Stimulated activated CD4-positive, alpha-beta T cell treated with anti-CD3 and anti-CD28 coated beads, Interleukin-4, amount 100 ng/mL, for 1 hour (primary cell): Measurements from ENCODE around the gene PTPRG.

Experiments used
- DNase-seq: peaks from one replicate; pipeline ENCODE4 v3.0.0-alpha.2; 2020

PTPRG gene

DNA sequence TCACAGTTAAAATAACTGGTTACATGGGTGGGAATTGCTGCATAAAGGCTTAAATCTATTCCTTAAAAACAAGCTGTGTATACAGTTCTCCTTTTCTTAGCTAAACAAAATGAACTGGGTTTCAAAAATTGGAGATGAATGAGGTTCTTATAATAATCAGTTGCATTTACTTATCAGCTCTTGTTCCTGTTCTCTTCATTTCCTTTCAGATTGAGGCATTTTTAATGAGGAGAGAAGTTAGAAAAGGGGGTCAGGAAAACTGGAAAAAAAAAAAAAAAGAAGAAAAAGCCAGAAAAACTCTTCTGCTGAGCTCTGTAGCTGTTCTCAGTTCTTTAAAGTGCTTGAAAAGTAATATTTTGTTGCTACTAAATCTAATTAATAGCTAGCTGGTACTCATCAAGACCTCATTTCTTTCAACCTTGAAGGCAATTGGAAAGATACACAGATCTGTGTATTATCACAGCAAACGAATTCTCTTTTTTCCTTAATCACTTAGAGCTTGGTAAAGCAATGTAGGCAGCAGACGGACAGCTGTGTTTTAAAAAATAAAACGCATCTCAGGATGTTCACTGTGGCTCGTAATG is 32.2 kb downstream of the PTPRG start:
- no peak for DNase-seq

DNA sequence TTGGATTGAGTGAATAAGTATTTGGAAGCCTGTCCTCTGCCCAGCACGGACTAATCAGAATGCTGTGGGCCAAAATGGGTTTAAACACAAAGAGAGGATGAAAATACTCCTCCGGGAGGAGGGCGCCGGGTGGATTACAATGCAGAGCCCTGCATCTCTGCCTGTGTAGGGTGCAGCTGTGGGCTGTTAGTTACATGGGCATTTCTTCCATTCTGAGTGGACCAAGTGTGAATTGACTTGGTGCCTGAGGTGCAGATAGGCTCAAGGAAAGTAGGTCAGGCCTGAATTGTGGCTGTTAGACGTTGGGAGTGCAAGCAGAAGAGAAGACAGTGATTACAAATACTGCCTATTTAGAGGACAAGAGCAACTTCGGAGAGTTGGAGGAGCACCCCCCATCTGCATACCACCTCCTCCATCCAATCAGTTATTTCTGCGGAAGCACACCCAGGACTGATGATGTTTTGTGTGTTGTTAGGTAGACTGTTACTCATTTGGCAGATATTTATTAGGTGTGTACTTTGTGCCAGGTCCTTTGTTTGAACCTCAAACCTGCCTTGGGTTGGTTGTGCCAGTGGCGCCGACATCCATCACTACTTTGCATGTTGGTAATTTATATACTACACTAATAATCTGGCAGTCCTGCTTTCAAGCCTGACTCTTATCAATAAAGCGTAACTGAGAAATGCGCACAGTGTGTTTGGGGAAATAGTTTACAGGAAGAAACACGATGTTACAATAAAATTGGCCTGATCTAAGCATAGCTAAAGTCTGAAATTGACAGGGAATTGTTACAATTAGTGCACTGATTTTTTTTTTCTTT is 33.0 kb downstream of the PTPRG start:
- no peak for DNase-seq

DNA sequence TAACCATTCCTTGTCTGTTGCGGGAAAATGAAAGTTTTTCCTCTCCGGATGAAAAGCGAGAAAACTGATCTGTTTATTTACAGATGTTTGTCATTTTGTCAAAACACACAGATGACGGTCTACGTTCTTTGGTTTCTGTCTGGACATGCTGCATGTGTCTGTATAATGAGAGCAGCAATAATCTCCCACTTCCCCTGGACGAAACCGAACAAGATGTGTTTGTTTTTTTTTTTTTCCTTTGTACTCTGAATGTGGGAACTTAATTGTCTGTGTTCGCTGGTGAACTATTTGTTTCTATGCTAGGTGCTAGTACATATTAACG is 33.6 kb downstream of the PTPRG start:
- DNase-seq: no peak

DNA sequence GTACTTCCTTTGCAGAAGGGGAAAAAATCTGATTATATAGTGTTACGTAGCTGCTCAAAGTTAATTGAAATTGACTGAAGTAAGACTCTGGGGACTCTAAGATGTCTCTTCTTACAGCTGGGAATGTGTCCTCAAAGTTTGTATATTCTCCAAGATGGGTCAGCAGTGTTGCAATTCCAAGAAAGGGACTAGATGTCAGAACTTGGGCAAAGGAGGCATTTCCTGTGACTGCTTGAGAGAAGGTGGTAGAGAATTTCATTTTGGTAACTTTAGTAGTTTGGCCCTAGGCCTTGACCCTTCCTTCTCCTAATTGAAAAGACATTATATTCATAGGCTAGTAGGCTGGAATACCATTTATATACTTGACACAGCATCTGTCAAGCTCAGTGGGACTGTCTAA is 33.9 kb downstream of the PTPRG start:
- DNase-seq: no peak

DNA sequence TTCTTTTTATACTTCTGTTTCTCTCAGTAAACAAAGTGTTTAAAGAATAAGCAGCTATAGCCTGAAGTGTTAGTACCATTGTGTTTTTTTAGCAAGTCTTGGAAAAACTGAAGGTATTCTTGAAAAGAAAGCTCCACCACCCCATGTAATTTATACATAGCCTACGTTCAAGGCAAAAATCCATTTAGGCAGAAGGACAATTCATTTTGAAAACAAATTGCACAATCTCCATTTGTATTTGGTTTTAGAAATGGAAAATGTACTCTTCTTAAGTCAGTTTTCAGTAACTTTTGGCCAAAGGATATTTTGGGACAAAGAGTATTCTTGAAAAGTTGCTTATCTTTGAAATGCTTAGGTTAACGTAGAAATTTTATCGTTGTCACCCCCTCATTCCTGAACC is 34.5 kb downstream of the PTPRG start:
- DNase-seq: no peak

DNA sequence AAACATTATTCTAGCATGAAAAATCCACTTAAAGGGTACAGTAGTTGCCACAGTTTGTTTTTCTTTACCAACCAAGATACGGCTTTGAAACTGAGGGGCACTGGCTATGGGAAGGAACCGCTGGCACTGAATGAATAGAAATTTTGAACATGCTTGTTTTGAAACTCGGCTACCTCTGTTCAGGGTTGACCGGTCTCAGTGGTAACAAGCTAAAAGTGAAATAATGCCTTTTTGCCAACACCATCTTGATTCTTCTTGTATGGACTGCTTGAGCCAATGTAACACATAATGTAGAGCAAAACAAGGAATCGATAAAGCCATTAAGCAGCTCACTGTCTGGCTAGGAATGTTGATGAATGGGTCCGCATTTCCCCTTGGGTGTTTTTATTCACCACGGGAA is 36.5 kb downstream of the PTPRG start:
- no peak for DNase-seq

DNA sequence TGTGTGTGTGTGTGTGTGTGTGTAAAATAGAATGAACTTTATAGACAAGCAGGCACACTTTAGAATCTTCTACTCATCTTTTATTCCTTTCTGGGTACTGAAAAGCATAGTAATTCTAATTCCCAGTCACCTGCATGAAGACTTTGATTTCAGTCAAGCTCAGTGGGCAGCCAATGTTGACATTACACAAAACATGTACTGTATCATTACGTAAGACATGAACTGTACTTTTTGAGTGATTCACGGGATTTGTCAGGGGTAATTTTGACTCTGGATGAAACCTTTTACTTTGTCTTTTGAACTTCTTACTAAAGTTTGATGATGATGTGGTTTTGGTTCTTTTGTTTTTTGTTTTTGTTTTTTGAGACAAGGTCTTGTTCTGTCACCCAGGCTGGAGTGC is 38.8 kb downstream of the PTPRG start:
- no peak for DNase-seq

DNA sequence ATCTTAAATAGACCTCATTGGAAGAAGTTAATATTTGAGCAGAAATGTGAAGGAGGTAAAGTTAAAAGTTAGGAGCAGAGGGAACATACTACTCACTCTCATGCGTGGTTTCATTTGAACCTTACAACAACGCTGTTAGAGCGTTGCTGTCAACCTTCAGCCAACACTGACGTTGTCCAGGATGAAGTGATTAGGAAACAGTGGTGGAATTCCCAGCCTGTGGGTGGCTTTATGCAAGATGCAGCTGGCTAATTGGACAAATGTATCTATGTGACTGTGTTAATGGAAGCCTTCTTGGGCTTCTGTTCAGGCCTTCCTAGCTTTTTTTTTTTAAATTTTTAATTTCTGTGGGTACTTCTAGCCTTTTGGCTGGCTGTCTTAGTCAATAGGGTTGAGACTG is 40.5 kb downstream of the PTPRG start:
- DNase-seq: no peak

DNA sequence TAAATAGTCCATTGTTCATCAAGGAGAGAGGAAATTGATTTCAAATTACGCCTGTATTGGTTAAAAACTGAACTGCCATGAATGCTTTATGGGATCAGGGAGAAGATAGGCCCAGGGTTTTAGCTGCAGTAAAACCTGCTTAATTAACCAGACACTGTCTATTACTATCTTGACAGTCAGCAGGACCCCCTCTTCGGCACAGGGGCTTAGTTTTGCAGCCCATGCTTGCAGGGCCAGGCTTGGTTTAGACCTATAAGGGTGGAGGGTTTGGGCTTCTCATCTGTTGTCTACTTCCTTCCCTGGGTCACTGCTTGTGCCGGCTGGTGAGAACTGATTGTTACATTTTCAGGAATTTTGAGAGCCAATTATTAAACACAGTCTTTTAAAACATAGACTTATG is 41.1 kb downstream of the PTPRG start:
- DNase-seq: no peak

DNA sequence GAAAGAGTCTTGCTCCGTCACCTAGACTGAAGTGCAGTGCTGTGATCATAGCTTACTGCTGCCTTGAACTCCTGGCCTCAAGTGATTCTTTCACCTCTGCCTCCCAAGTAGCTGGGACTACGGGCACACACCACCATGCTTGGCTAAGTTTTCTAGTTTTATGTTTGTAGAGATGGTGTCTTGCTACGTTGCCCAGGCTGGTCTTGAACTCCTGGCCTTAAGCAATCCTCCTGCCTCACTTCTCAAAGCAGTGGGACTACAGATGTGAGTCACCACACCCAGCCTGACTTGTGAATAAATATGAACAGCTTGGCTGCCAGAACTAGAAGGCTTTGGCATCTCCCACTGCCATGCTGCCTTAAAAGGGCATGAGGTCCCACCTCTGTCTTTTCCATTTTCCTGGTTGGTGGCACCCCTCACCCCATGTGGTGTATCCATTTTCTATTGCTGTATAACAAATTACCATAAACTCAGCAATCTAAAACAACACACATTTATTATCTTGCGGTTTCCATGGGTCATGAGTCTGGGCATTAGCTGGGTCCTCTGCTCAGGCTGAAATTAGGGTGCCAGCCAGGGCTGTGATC is 44.3 kb downstream of the PTPRG start:
- DNase-seq: no peak

DNA sequence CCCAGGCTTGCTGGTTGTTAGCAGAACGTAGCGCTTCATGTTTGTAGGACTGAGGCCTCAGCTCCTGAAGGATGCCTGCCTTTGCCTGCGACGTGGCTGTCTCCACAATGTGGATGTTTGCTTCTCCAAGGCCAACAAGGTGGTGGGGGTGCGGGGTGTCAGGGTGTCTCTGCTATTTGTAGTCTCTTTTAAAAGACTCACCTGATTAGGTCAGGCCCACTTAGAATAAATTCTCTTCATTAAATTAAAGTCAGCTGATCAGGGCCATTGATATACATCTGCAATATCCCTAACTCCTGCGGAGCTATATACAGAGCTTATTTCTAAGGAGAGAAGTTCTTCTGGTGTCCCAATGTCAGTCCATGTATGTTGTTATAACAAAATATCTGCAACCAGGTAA is 44.8 kb downstream of the PTPRG start:
- DNase-seq: no peak

DNA sequence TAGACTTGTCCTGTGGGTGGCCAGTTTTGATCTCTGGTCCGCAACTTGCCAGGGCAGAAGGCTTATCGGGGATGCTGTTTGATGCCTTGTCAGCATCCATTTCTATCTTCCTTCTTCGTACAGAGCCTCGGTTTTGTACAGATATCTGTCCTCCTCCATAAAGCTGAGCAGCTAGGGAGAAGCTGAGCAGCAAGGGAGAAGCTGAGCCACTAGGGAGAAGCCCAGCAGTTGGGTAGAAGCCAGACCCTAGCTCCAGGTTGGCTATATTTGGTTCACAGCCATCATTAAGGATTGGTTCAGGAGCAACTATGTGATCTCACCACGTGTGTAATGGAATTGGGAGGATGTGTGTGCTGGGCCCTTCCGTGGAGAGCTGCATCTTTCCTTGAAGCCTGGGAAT is 46.7 kb downstream of the PTPRG start:
- DNase-seq: no peak

DNA sequence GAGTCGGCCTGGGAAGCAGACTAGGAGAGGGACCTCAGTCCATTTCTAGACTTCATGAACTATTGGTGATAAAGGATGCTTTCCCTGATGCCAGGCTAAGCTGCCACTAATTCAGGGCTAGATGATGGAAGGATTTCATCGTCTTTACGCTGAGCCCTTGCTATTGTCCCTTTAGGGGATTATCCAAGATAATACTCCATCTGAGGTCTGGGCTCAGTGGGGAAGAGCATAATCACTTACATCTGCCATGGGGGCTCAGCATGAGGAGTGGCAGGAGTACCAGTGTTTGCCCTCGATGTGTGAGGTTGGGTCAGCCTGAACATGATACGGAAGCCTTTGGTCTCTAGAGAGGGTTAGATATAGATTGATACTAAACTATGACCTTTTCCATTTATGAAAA is 47.3 kb downstream of the PTPRG start:
- no peak for DNase-seq

DNA sequence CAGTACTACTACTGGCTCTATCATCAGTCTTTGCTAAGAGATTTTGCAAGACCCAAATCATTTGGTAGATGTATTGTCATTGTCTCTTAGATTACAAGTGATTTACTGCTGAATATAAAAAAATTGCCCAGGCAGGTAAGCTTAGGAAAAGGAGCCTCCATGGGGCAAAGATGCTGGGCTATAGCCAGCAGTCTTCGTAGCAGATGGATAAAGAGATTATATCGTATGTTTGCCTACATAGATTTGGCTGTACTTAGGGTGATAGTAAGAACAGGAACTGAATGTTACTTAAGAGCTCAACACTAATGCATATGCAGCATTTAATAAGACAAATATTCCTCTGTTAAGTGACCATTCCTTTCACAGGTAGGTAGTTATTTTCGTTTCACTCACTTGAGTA is 48.9 kb downstream of the PTPRG start:
- DNase-seq: no peak

DNA sequence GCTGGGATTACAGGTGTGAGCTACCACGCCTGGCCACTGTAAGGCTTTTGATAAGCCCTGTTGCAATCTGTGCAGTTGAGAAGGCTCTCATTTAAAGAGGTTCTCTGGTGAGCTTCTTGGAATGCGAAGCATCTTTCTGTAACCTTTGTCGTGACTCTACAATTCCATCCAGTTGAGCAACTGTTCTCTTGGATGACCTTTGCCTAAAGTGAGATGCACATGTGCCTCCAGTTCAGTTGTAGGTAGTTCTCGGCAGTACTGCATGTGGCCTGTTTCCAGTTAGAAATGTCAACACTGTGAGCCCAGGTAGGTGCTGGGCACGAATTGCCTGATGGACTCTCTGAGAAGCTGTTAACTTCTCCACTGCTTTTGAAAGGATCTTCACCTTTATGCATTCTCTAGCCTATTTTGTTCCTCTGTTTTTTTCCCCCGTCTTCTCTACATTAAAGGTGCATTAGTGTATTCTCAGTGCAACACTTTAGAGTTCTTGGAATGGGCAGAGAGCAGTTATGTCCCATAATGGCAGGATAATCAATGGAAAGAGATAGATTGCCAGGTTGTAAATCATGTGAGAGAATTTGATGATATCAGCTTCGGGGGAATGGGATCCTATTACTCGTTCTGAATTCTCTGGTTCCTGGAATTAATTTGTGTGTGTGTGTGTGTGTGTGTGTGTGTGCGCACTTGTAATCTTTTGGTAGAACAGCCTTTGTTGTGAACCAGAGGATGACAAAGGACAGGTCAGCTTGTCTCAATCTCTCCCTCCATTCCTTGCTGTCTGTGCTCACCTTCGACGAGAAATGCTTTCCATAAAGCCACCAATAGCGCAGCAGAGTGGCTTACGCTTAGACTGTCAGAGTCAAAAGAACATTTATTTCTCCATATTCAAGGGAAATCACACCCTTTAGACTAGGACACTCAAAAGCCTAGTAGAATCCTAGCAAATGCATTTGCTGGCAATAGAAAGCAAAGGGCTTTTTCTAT is 51.1 kb downstream of the PTPRG start:
- no peak for DNase-seq

DNA sequence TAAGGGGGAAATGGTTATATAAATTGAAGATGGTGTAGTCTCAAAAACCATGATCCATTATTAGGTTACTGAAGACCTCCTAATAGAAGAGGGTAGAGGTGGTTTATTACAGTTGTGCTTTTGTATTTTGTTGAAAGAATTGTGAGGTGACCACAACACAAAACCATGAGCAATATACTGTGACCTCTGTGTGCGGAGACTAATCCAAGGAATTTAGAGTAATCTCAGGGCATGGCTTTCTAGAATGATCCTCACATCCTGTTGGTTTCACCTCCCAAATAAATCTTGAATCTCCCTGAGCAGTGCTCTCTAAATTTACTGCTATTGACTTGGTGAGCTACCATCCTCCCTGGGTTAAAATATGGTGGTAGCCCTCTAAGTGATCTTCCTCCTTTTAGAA is 52.3 kb downstream of the PTPRG start:
- no peak for DNase-seq

DNA sequence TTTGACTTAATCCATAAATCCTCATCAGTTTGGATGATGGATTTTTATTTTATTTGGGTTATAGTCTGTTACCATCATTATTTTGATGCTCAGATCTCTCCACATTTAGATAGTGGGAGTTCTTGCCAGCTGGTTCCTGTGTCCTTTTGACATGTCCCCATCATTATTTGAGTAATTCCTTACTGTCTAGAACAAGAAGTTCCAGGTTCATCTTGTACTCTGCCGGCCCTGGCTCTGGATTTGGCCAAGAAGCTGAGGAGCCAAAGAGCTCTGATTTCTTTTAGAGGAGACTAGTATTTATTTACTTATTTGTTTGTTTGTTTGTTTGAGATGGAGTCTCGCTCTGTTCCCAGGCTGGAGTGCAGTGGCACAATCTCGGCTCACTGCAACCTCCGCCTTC is 54.3 kb downstream of the PTPRG start:
- no peak for DNase-seq

DNA sequence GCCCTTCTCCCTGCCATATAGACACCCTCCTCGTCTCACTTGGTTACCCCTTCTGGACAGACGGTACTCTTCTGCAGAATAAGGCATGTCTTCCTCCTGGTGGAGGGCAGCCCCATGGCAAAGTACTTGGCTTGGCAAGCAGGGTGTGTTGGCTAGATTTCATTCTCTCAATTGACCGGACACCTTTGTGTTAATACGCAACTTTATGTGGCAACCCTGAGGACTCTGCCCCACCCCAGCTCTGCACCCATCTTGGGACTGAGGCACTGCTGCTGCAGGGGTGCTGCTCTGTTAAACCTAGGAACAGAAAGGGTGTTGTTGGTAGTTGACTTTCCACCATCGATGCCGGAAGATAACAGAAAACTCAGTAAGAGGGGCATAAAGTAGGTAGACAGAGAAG is 55.2 kb downstream of the PTPRG start:
- DNase-seq: no peak

DNA sequence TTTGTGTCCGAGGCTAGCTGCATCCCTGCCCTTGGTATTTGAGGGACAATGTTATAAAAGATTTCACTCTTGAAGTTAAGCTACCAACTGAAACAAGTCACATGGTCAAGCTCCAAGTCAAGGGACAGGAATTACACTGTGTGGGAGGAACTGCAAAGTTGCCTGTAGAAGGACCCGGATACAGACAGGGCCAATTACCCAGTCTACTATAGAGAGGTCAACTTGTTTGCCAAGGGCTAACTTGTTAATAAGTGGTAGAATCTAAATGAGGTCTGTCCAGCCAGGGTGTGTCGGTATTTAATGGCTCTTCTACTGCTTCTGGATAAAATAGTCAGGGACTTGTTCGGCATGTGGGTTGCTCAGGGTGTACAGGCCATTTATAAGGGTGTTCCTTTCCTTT is 55.7 kb downstream of the PTPRG start:
- no peak for DNase-seq

DNA sequence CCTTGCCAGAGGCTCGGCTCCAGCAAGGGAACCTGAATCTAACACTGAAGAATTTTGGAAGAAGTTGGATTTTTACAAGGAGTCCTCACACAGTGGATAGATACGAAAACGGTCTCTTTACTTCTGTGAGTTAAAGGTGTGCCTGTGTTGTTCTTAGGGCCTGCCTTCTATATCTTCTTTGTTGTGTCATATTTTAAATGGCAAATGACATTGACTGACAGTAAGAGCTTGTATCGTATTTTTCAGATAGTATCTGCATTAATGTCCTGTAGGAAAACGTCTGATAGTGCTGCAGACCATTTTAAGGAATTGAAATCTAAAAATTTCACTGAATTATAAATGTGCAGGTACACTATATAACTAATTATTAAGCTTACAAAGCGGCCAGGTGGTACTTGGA is 56.3 kb downstream of the PTPRG start:
- DNase-seq: no peak

DNA sequence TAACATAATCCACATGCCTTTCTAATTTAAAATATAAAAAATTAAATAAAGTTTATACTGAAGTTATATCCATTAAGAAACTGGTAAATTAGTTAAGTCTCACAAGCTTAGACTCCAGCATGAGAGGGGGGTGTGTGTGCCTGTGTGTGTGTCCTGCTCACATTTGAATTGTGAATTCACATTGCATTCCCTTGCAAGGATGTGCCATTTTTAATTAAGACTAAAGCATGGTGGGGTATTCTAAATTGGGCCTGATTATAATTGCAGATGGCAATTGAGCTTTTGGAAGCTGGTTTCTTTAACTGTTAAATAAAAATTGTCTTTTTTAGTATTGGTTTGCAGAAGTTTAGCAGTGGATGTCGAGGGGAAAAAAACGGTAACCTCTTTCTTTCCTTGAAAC is 56.9 kb downstream of the PTPRG start:
- DNase-seq: no peak

DNA sequence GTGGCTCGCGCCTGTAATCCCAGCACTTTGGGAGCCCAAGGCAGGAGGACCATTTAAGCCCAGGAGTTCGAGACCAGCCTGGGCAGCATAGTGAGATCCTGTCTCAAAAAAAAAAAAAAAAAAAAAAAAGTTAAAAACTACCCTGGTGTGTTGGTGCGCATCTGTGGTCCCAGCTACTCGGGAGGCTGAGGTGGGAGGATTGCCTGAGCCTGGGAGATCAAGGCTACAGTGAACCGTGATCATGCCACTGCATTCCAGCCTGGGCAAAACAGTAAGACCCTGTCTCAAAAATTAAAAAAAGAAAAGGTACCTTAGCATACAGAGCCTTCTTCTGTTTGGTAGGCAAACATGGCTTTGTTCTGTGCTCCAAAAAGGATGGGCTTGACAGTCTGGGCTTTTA is 57.5 kb downstream of the PTPRG start:
- DNase-seq: no peak

DNA sequence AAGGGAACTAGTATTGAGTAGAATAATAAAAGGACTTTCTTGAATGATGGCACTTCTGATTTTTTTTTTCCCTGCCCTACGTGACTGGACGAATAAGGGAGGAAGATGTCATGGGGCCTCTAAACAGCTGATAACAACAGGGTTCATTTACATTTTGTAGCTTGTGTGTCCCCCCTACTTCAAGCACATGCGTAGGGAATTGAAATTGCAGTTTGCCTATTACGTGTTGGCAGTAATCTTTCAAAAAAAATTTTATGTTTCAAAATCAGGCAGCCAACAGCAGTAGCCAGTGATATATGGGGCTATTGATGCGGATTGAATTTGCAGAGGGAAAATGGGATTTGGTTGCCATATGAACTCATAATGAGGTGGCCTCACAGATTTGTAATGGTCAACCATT is 58.7 kb downstream of the PTPRG start:
- DNase-seq: no peak

DNA sequence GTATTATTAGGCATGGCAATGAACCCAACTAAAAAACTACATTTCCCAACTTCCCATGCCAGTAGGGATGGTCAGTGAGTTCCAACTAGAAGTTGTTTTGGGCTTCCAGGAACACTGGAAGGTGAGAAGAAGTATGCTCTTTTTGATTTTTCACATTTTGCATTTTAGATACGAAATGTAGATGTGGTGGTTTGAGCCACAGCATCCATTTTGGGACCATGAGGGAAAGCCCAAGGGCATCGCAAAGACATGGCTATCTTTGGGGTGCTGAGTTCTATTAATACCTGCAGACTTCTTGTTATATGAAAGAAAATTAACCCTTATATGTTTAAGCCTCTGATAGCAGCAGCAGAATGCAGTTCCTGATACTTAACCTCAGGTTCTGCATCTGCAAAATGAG is 62.9 kb downstream of the PTPRG start:
- DNase-seq: no peak
